IPS DF 6.9 (cell line): ENCODE data around the gene LRRC8A.
"Not testable (repeated sequence)": the region's sequence is repeated elsewhere in the genome, so short reads cannot be mapped to it uniquely, and the experiment has no call there.

Source experiments
- DNase-seq: peaks from one replicate; pipeline ENCODE4 v3.0.0-alpha.2; 2013; ENCODE audit warnings: low read depth, low spot score
- H3K27ac ChIP-seq: one replicate; pipeline ENCODE4 v1.5.1; 2013; ENCODE audit warnings: low read length, control low read depth
- H3K27me3 ChIP-seq: 2 replicates; pipeline ENCODE4 v1.6.1; 2013; ENCODE audit warnings: mild to moderate bottlenecking, low read length; ENCODE audit not compliant: control insufficient read depth, insufficient read depth
- H3K36me3 ChIP-seq: 2 replicates; pipeline ENCODE4 v1.6.1; 2013; ENCODE audit warnings: low read length; ENCODE audit not compliant: control insufficient read depth, insufficient read depth
- H3K4me1 ChIP-seq: 2 replicates; pipeline ENCODE4 v1.6.1; 2013; ENCODE audit warnings: low read length; ENCODE audit not compliant: control insufficient read depth, insufficient read depth
- H3K4me3 ChIP-seq: 2 replicates; pipeline ENCODE4 v1.5.1; 2013; ENCODE audit warnings: mild to moderate bottlenecking, low read length
- H3K9me3 ChIP-seq: 2 replicates; pipeline ENCODE4 v1.6.1; 2013; ENCODE audit warnings: low read length, inconsistent platforms; ENCODE audit not compliant: control insufficient read depth, insufficient read depth
- WGBS: extraction: QIAGEN DNeasy Blood & Tissue Kit; methylation state at CpG from one replicate; pipeline ENCODE4 v1.1.7; 2013; ENCODE audit warnings: mixed read lengths, missing lambda C conversion rate; ENCODE audit not compliant: insufficient read length, insufficient coverage; 5-methylcytosine and 5-hydroxymethylcytosine counted together

Gene LRRC8A

DNA sequence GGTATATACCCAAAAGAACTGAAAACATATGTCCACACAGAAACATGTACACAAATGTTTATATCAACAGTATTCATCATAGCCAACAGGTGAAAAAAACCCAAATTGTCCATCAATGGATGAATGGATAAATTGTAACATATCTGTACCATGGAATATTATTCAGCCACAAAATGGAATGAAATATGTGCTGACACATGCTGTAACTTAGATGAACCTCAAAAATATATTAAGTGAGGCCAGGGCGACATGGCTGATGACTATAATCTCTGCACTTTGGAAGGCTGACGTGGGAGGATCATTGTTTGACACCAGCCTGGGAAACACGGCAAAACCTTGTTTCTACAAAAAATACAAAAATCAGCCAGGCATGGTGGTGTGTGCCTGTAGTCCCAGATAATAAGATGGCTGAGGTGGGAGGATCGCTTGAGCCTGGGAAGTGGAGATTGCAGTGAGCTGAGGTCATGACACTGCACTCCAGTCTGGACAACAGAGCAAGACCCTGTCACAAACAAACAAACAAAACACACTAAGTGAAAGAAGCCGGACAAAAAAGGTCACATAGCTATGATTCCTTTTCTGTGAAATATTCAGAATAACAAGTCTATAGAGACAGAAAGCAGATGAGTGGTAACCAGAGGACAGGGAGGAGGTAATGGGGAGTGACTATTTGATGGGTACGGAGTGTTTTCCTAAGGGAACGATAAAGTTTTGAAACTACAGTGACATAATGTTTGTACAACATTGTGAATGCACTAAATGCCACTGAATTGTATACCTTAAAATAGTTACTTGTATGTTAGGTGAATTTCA lies 11.6 kb upstream of the LRRC8A start:
- H3K9me3 ChIP-seq, result no peaks in the 10 kb centered on the region
- H3K27ac ChIP-seq, result no peak overlapping the region
- no peak overlapping the region for H3K4me3 ChIP-seq
- H3K4me1 ChIP-seq, result no peaks in the 10 kb centered on the region
- no CpG with 5 or more reads among the region's 7 CpGs for WGBS
- H3K27me3 ChIP-seq, result no peaks in the 10 kb centered on the region
- H3K36me3 ChIP-seq, result no peaks in the 10 kb centered on the region
- no peak for DNase-seq

DNA sequence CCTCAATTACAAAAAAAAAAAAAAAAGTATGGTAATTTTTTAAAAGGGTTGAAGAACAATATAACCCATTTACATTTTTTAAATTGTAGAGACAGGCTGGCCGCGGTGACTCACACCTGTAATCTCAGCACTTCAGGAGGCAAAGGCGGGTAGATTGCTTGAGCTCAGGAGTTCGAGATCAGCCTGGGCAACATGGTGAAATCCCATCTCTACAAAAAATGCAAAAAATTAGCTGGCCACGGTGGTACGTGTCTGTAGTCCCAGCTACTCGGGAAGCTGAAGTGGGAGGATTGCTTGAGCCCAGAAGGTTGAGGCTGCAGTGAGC lies 11.0 kb upstream of the LRRC8A start:
- not testable (repeated sequence) for H3K9me3 ChIP-seq, H3K4me3 ChIP-seq, H3K4me1 ChIP-seq, H3K27me3 ChIP-seq, DNase-seq, H3K27ac ChIP-seq, H3K36me3 ChIP-seq
- no CpG with 5 or more reads among the region's 7 CpGs for WGBS

DNA sequence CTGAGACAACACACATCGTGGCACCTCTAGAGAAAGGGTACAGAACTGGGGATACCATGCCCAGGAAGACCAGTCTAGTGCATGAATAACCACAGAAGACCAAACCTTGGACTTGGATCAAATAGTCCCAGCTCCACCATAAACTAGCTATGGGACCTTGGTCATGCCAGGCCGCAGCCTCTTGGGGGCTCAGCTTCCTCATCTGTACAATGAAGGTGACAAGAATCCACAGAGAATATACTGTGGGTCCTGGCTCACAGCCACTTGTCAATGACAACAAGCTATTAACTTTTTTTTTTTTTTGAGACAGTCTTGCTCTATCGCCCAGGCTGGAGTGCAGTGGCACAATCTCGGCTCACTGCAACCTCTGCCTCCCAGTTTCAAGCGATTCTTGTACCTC lies 4.1 kb upstream of the LRRC8A start:
- Histone ChIP-seq H3K36me3 (no peaks in the 10 kb centered on the region), H3K27me3 (no peaks in the 10 kb centered on the region), H3K4me1 (no peaks in the 10 kb centered on the region), H3K27ac (no peak overlapping the region), H3K9me3 (no peaks in the 10 kb centered on the region), H3K4me3 (no peak overlapping the region)
- no peak for DNase-seq
- WGBS, result no CpG with 5 or more reads among the region's 5 CpGs

DNA sequence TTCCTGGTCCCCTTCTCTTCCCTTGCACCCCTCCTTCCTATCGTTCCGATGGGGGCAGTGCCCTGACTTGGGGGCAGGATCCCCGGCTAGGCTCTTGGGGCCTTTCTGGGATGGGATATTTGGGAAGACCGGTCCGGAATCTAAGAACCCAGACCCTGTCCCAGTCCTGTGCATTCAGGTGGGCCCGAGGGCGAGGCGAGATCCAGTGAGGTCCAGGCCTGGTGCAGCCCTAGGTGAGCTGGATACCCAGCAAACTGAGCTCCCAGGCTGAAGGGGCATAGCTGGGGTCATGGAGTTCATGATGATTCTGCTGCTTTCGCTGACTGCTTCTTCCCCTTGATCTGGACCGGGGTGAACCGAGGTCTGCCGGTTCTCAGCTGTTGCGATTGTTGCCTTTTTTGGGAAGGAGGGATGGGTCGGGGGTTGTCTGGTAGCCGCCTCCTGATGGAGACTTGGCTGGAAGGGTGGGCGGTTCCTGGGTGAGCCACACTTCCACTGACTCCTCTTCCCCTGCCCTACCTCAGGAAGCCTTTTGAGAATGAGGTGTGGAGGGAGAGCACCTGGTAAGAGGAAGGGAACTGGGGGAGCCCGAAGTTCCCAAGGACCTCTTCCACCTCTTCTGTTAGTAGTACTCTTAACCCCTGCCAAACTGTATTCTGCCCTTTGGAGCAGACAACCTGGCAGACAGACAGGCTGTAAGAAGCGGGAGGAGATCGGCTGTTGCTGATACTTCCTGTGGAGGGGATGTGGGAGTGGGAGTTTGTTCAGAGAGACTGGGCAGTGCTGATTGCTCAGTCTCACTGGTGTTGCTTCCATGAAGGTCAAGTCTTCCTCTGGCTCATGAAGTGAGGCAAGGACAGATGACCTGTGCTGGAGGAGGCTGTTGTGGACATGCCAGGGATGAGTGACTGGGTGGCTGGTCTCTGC lies 1.0 kb downstream of the LRRC8A start:
- no CpG with 5 or more reads among the region's 19 CpGs for WGBS
- Histone ChIP-seq H3K4me1 (0 out of 2 replicates have a peak, but pooled peaks cover 1% of the 10 kb centered on the region), H3K9me3 (no peaks in the 10 kb centered on the region), H3K27ac (no peak overlapping the region), H3K27me3 (no peaks in the 10 kb centered on the region), H3K36me3 (peaks cover 7% of the 10 kb centered on the region; the same call in 1 of the 2 replicates), H3K4me3 (peak overlapping the region; percentile 62)
- DNase-seq, result no peak

DNA sequence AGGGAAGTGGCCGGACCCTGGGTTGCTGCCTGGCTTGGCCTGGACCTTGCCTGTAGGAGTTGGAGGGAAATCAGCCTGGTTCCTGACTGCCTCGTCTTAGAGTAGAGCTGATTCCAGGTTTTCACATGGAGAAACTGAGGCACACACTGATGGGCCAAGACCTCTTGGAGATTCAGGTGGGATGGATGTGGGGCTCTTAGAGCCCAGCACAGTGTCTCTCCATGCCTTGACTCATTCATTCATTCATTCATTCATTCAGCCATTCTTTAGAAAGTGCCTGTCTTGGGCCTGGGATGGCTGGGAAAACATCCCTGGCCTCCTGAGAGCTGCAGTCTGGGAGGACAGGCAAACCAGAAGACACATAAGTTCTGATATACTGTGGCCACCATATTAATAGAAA lies 2.2 kb downstream of the LRRC8A start:
- H3K27me3 ChIP-seq, result no peaks in the 10 kb centered on the region
- H3K27ac ChIP-seq, result no peak overlapping the region
- no peak for DNase-seq
- 0 out of 2 replicates have a peak, but pooled peaks cover 4% of the 10 kb centered on the region for H3K4me1 ChIP-seq
- H3K9me3 ChIP-seq, result no peaks in the 10 kb centered on the region
- peaks cover 7% of the 10 kb centered on the region; the same call in 1 of the 2 replicates for H3K36me3 ChIP-seq
- no peak overlapping the region for H3K4me3 ChIP-seq
- no CpG with 5 or more reads among the region's 2 CpGs for WGBS

DNA sequence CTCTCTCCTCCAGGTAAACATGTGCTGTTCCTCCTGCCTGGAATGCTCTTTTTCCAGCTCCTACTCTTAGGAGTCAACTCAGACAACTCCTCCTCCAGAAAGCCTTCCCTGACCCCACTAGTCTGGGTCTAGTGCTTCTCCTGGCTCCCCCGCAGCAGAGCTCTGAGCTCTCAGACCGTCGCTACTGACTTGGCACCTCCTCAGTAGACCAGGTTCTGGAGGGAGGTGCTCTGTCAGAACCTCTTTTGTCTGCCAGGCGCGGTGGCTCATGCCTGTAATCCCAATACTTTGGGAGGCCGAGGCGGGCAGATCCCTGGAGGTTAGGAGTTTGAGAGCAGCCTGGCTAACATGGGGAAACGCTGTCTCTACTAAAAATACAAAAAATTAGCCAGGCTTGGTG lies 3.4 kb downstream of the LRRC8A start:
- H3K9me3 ChIP-seq, result no peaks in the 10 kb centered on the region
- peaks cover 7% of the 10 kb centered on the region; the same call in 1 of the 2 replicates for H3K36me3 ChIP-seq
- H3K27me3 ChIP-seq, result no peaks in the 10 kb centered on the region
- no peak overlapping the region for H3K27ac ChIP-seq
- no peak for DNase-seq
- WGBS, result no CpG with 5 or more reads among the region's 8 CpGs
- H3K4me1 ChIP-seq, result 0 out of 2 replicates have a peak, but pooled peaks cover 4% of the 10 kb centered on the region
- no peak overlapping the region for H3K4me3 ChIP-seq

DNA sequence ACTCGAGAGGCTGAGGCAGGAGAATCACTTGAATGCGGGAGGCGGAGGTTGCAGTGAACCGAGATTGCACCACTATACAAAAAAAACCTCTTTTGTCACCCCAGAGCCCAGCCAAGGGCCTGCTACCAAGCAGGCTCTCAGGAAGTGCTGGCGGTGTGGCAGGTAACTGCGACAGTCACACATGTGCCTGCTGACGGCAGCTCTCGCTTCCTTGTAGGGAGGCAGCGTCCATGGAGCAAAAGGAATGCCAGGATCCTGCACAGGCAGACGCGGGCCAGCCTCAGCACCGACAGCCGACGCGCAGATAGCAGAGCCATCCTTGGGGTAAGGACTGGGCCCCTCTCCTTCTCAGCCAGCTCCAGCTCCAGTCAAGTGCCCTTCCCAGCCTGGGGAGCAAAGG lies 3.9 kb downstream of the LRRC8A start:
- no CpG with 5 or more reads among the region's 15 CpGs for WGBS
- Histone ChIP-seq H3K27ac (no peak overlapping the region), H3K9me3 (no peaks in the 10 kb centered on the region), H3K4me1 (0 out of 2 replicates have a peak, but pooled peaks cover 4% of the 10 kb centered on the region), H3K27me3 (no peaks in the 10 kb centered on the region), H3K36me3 (peaks cover 7% of the 10 kb centered on the region; the same call in 1 of the 2 replicates), H3K4me3 (no peak overlapping the region)
- DNase-seq, result no peak

DNA sequence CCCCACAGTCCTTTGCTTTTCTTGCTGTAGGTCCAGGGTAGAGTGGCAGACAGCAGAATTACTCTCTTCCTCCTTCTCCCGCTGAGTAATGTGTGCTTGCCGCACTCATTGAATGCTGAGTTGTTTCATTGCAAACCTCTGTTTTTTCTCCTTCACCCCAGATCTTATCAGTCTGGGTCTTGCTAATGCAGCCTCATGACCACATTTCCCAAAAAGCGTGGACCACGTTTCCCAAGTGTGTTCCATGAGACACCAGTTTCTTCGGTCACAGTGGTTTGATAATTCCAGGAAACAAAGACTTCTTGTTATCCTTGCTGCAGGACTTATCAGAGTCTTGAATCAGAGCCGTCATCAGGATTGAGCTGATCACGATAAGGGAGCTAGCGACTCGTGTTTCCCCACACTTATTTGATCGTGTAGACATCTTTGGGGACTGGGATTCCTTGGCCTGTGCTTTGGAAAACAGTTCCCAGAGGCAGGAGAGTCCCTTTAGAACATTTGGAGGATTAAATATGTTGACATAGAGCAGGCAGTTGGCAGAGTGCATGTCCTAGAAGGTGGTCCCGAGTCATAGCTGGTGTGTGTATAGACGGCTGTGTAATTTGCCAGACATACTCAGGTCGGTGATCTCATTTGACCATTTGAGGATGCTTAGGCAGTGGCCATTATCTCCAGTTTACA lies 4.4 kb downstream of the LRRC8A start:
- no peak overlapping the region for H3K4me3 ChIP-seq
- WGBS, result no CpG with 5 or more reads among the region's 13 CpGs
- no peak for DNase-seq
- H3K36me3 ChIP-seq, result peaks cover 7% of the 10 kb centered on the region; the same call in 1 of the 2 replicates
- 0 out of 2 replicates have a peak, but pooled peaks cover 4% of the 10 kb centered on the region for H3K4me1 ChIP-seq
- no peak overlapping the region for H3K27ac ChIP-seq
- no peaks in the 10 kb centered on the region for H3K27me3 ChIP-seq
- H3K9me3 ChIP-seq, result no peaks in the 10 kb centered on the region

DNA sequence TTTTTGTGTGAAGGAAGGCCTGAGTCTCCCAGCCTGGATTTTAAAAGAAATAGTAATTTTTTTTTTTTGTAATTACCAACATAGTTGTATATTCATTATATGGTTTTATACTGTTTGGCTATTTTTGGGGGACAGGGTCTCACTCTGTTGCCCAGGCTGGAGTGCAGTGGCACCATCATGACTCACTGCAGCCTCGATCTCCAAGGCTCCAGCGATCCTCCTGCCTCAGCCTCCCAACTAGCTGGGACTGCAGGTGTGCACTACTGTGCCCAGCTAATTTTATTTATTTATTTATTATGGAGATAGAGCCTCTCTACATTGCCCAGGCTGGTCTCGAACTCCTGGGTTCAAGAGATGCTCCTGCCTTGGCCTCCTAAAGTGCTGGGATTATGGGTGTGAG lies 5.1 kb downstream of the LRRC8A start:
- H3K4me3 ChIP-seq, result no peak overlapping the region
- H3K9me3 ChIP-seq, result no peaks in the 10 kb centered on the region
- H3K4me1 ChIP-seq, result 0 out of 2 replicates have a peak, but pooled peaks cover 5% of the 10 kb centered on the region
- WGBS, result no CpG with 5 or more reads among the region's 3 CpGs
- no peak for DNase-seq
- peaks cover 9% of the 10 kb centered on the region for H3K36me3 ChIP-seq
- no peaks in the 10 kb centered on the region for H3K27me3 ChIP-seq
- H3K27ac ChIP-seq, result no peak overlapping the region

DNA sequence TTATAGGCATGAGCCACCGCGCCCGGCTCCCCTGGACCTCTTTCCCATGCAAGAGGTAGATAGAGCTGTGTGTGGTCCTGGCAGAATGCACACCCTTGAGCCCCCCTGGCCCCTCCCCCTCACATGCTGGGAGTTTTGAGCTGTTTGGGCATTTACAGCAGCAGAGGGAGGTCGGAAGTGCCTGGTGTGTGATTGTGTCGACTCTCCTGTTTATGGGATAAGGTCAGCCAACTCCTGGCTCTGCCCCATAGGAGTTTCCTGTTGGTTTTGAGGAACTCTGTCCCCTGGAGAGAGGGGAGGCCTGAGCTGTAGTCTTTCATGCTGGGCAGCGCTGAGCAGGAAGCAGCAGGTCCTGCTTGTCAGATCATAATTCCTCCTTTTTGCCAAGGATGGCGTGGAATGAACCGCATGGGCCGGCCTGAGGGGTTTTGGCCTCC lies 6.0 kb downstream of the LRRC8A start:
- peak overlapping the region; percentile 30 for H3K27ac ChIP-seq
- no CpG with 5 or more reads among the region's 9 CpGs for WGBS
- no peaks in the 10 kb centered on the region for H3K27me3 ChIP-seq
- no peak for DNase-seq
- H3K9me3 ChIP-seq, result no peaks in the 10 kb centered on the region
- peaks cover 16% of the 10 kb centered on the region for H3K36me3 ChIP-seq
- no peak overlapping the region for H3K4me3 ChIP-seq
- 0 out of 2 replicates have a peak, but pooled peaks cover 7% of the 10 kb centered on the region for H3K4me1 ChIP-seq
